Measurements from ENCODE around the gene TPST1. TPM values are rescaled to one million over a fixed set of nuclear protein-coding genes. Genes with fewer than 3 reads are reported as not detected.
"Not testable (repeated sequence)": the region's sequence is repeated elsewhere in the genome, so short reads cannot be mapped to it uniquely, and the experiment has no call there.

The TPST1 gene
- total and polyA plus RNA-seq, 3 experiments from 2014 or later, result 1.7 to 2.7 (median 1.9) TPM

- Histone ChIP-seq H3K27me3 (ENCODE audit: insufficient read depth, low read length, poor library complexity, severe bottlenecking) (no peaks in the 10 kb centered on the region), H3K36me3 (ENCODE audit: insufficient read depth, low read length) (no peaks in the 10 kb centered on the region), H3K4me1 (ENCODE audit: insufficient read depth, low read length) (peaks cover 20% of the 10 kb centered on the region), H3K27ac (ENCODE audit: low read depth, low read length) (no peak overlapping the region), H3K4me3 (ENCODE audit: low read length) (no peak overlapping the region), H3K9me3 (ENCODE audit: low read length) (no peaks in the 10 kb centered on the region)
- Mint-ChIP-seq H3K27ac (no peak overlapping the region), H3K36me3 (no peaks in the 10 kb centered on the region), H3K9me3 (no peaks in the 10 kb centered on the region), H3K4me3 (no peak overlapping the region), H3K4me1 (peaks cover 22 to 25% (median 24%) of the 10 kb centered on the region in 3 donors), H3K27me3 (peaks cover 12 to 29% of the 10 kb centered on the region in 2 donors)
- DNase-seq, result no peak
- CTCF ChIA-PET, result no interaction called here
- POLR2A ChIA-PET, result no interaction called here
Observed at GRCh38 chr7:66211429-66211828, 6.3 kb downstream of the TPST1 start.

GRCh38 chr7:66213637-66214036, 8.5 kb downstream of the TPST1 start:
- H3K4me1 Mint-ChIP-seq, result peaks cover 7 to 8% (median 8%) of the 10 kb centered on the region in 3 donors
- H3K9me3 ChIP-seq (ENCODE audit: low read length), result no peaks in the 10 kb centered on the region
- H3K36me3 ChIP-seq (ENCODE audit: insufficient read depth, low read length), result no peaks in the 10 kb centered on the region
- H3K4me3 ChIP-seq (ENCODE audit: low read length), result no peak overlapping the region
- H3K27me3 Mint-ChIP-seq, result peaks cover 7 to 26% of the 10 kb centered on the region in 2 donors
- H3K36me3 Mint-ChIP-seq, result peaks cover 0 to 3% (median 0%) of the 10 kb centered on the region in 3 donors
- POLR2A ChIA-PET, result no interaction called here
- no peak overlapping the region for H3K27ac ChIP-seq (ENCODE audit: low read depth, low read length)
- CTCF ChIA-PET, result no interaction called here
- H3K4me3 Mint-ChIP-seq, result no peak overlapping the region
- no peak for DNase-seq
- no peaks in the 10 kb centered on the region for H3K9me3 Mint-ChIP-seq
- peaks cover 4% of the 10 kb centered on the region for H3K4me1 ChIP-seq (ENCODE audit: insufficient read depth, low read length)
- H3K27ac Mint-ChIP-seq, result no peak overlapping the region
- no peaks in the 10 kb centered on the region for H3K27me3 ChIP-seq (ENCODE audit: insufficient read depth, low read length, poor library complexity, severe bottlenecking)

GRCh38 chr7:66216687-66217086, 11.6 kb downstream of the TPST1 start:
- no peak overlapping the region for H3K4me3 ChIP-seq (ENCODE audit: low read length)
- no peak for DNase-seq
- ChIA-PET POLR2A (no interaction called here), CTCF (no interaction called here)
- Mint-ChIP-seq H3K36me3 (peaks cover 0 to 4% (median 0%) of the 10 kb centered on the region in 3 donors), H3K9me3 (no peaks in the 10 kb centered on the region), H3K27ac (no peak overlapping the region), H3K4me1 (peaks cover 7 to 8% (median 8%) of the 10 kb centered on the region in 3 donors), H3K27me3 (peaks cover 1 to 22% of the 10 kb centered on the region in 2 donors), H3K4me3 (no peak overlapping the region)
- H3K4me1 ChIP-seq (ENCODE audit: insufficient read depth, low read length), result peaks cover 4% of the 10 kb centered on the region
- no peak overlapping the region for H3K27ac ChIP-seq (ENCODE audit: low read depth, low read length)
- no peaks in the 10 kb centered on the region for H3K36me3 ChIP-seq (ENCODE audit: insufficient read depth, low read length)
- no peaks in the 10 kb centered on the region for H3K9me3 ChIP-seq (ENCODE audit: low read length)
- H3K27me3 ChIP-seq (ENCODE audit: insufficient read depth, low read length, poor library complexity, severe bottlenecking), result no peaks in the 10 kb centered on the region

DNA sequence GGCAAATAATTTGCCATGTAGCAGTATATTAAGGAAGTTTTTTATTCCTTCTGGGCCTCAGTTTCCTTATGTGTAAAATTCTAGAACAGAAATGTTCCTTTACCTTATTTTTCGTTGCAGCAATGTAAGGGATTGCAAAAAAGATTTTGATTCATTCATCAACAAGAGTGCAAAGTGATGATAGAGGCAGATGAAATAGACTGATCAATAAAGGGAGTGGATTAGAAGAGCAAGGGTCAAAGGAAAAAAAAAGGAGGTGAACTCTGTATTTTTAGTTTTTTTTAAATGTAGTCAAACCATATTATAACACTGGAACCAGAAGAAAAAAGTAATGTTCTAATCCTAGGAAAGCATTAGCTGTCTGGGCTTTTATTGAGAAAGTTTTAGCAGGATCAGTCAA, 14.7 kb downstream of the TPST1 start:
- no peak overlapping the region for H3K27ac ChIP-seq (ENCODE audit: low read depth, low read length)
- POLR2A ChIA-PET, result no interaction called here
- Mint-ChIP-seq H3K4me1 (no peaks in the 10 kb centered on the region), H3K27me3 (peaks cover 2 to 22% of the 10 kb centered on the region in 2 donors), H3K9me3 (no peaks in the 10 kb centered on the region), H3K27ac (no peak overlapping the region), H3K36me3 (peaks cover 0 to 4% (median 0%) of the 10 kb centered on the region in 3 donors), H3K4me3 (no peak overlapping the region)
- CTCF ChIA-PET, result no interaction called here
- H3K9me3 ChIP-seq (ENCODE audit: low read length), result no peaks in the 10 kb centered on the region
- H3K4me1 ChIP-seq (ENCODE audit: insufficient read depth, low read length), result no peaks in the 10 kb centered on the region
- no peaks in the 10 kb centered on the region for H3K27me3 ChIP-seq (ENCODE audit: insufficient read depth, low read length, poor library complexity, severe bottlenecking)
- no peak for DNase-seq
- H3K4me3 ChIP-seq (ENCODE audit: low read length), result no peak overlapping the region
- H3K36me3 ChIP-seq (ENCODE audit: insufficient read depth, low read length), result no peaks in the 10 kb centered on the region

GRCh38 chr7:66221442-66221841, 16.3 kb downstream of the TPST1 start:
- H3K27me3 ChIP-seq (ENCODE audit: insufficient read depth, low read length, poor library complexity, severe bottlenecking), result no peaks in the 10 kb centered on the region
- no peak overlapping the region for H3K4me3 Mint-ChIP-seq
- no peaks in the 10 kb centered on the region for H3K4me1 ChIP-seq (ENCODE audit: insufficient read depth, low read length)
- H3K9me3 ChIP-seq (ENCODE audit: low read length), result no peaks in the 10 kb centered on the region
- H3K9me3 Mint-ChIP-seq, result no peaks in the 10 kb centered on the region
- no peaks in the 10 kb centered on the region for H3K4me1 Mint-ChIP-seq
- peaks cover 2 to 18% of the 10 kb centered on the region in 2 donors for H3K27me3 Mint-ChIP-seq
- H3K36me3 ChIP-seq (ENCODE audit: insufficient read depth, low read length), result no peaks in the 10 kb centered on the region
- CTCF ChIA-PET, result no interaction called here
- no peak for DNase-seq
- peaks cover 0 to 4% (median 0%) of the 10 kb centered on the region in 3 donors for H3K36me3 Mint-ChIP-seq
- POLR2A ChIA-PET, result no interaction called here
- H3K27ac Mint-ChIP-seq, result no peak overlapping the region
- H3K4me3 ChIP-seq (ENCODE audit: low read length), result no peak overlapping the region
- no peak overlapping the region for H3K27ac ChIP-seq (ENCODE audit: low read depth, low read length)

DNA sequence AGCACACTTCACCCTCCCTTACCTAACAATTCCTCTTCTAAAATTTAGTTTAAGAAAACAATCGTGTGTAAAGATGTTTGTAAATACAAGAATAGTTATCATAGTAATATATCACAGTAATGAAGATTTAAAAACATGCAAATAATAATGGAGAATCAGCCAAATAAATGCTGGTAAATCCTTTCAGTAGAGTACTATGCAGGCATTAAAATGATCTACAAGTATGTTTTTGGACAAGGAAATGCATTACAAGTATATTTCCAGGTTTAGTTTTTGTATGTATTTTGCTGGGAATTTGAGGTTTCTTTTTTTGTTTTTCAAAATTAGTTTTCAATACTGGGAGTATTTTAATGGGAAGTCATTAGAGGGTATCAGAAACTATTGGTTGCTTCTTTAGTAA, 22.7 kb downstream of the TPST1 start:
- peaks cover 0 to 3% (median 0%) of the 10 kb centered on the region in 5 donors for H3K9me3 Mint-ChIP-seq
- ChIA-PET CTCF (no interaction called here), POLR2A (no interaction called here)

DNA sequence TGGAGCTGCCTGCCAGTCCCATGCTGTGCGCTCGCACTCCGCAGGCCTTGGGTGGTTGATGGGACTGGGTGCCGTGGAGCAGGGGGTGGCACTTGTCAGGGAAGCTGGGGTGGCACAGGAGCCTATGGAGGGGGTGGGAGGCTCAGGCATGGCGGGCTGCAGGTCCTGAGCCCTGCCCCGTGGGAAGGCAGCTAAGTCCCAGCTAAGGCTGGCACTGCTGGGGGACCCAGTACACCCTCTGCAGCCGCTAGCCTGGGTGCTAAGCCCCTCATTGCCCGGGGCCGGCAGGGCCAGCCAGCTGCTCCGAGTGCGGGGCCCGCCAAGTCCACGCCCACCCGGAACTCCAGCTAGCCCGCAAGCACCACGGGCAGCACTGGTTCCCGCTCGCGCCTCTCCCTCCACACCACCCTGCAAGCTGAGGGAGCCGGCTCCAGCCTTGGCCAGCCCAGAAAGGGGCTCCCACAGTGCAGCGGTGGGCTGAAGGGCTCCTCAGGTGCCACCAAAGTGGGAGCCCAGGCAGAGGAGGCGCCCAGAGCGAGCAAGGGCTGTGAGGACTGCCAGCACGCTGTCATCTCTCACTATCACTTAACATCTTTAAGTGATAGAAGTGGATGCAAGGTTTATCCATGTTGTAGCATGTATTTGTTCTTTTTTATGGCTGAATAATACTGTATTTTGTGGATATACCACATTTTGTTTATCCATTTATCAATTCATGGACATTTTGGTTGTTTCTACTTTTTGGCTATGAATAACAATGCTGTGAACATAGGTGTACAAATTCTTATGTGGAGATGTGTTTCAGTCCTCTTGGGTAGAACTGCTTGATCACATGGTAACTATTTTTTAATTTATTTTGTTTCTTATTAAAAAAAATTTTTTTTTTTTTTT, 26.4 kb downstream of the TPST1 start:
- H3K4me1 ChIP-seq (ENCODE audit: insufficient read depth, low read length); H3K27me3 ChIP-seq (ENCODE audit: insufficient read depth, low read length, poor library complexity, severe bottlenecking); H3K4me1 Mint-ChIP-seq; H3K27me3 Mint-ChIP-seq; H3K27ac ChIP-seq (ENCODE audit: low read depth, low read length); DNase-seq; H3K9me3 Mint-ChIP-seq; CTCF ChIA-PET; H3K4me3 Mint-ChIP-seq; H3K36me3 ChIP-seq (ENCODE audit: insufficient read depth, low read length); H3K9me3 ChIP-seq (ENCODE audit: low read length); H3K27ac Mint-ChIP-seq; H3K4me3 ChIP-seq (ENCODE audit: low read length): not testable (repeated sequence)
- POLR2A ChIA-PET, result interaction anchor here (0.7 kb wide), 1 partner anchor 18 kb away, joined by 5 read pairs; no protein-coding TSS in a partner anchor
- H3K36me3 Mint-ChIP-seq, result peaks cover 0 to 14% (median 0%) of the 10 kb centered on the region in 3 donors

More for the DNA sequence above, 22.7 kb downstream of the TPST1 start:
- no peaks in the 10 kb centered on the region for H3K27me3 ChIP-seq (ENCODE audit: insufficient read depth, low read length, poor library complexity, severe bottlenecking)
- H3K9me3 ChIP-seq (ENCODE audit: low read length), result no peaks in the 10 kb centered on the region
- no peak overlapping the region for H3K27ac ChIP-seq (ENCODE audit: low read depth, low read length)
- no peak overlapping the region for H3K4me3 ChIP-seq (ENCODE audit: low read length)
- Mint-ChIP-seq H3K27ac (no peak overlapping the region), H3K36me3 (peaks cover 0 to 4% (median 0%) of the 10 kb centered on the region in 3 donors), H3K4me1 (no peaks in the 10 kb centered on the region), H3K4me3 (no peak overlapping the region), H3K27me3 (peaks cover 0 to 4% of the 10 kb centered on the region in 2 donors)
- H3K4me1 ChIP-seq (ENCODE audit: insufficient read depth, low read length), result no peaks in the 10 kb centered on the region
- no peak for DNase-seq
- H3K36me3 ChIP-seq (ENCODE audit: insufficient read depth, low read length), result no peaks in the 10 kb centered on the region

DNA sequence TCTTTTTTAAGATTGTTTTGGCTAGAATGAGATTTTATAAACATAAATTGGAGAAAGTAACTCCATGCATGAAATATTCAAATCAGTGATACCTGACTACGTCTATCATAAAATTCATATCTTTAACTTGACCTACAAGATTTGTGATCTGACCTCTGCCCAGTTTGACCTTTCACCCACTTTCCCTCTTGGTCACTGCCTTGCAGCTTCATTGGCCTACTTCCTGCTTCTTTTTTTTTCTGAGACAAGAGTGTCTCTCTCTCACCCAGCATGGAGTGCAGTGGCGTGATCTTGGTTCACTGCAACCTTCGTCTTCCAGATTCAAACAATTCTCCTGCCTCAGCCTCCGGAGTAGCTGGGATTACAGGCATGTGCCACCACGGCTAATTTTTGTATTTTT, 28.5 kb downstream of the TPST1 start:
- no peak for DNase-seq
- CTCF ChIA-PET, result no interaction called here
- peaks cover 0 to 14% (median 0%) of the 10 kb centered on the region in 3 donors for H3K36me3 Mint-ChIP-seq

More for the DNA sequence above, 28.5 kb downstream of the TPST1 start:
- H3K9me3 Mint-ChIP-seq, result peaks cover 0 to 7% (median 2%) of the 10 kb centered on the region in 5 donors
- no peaks in the 10 kb centered on the region for H3K4me1 ChIP-seq (ENCODE audit: insufficient read depth, low read length)
- H3K27me3 Mint-ChIP-seq, result peaks cover 3 to 6% of the 10 kb centered on the region in 2 donors
- H3K27me3 ChIP-seq (ENCODE audit: insufficient read depth, low read length, poor library complexity, severe bottlenecking), result no peaks in the 10 kb centered on the region
- H3K4me3 Mint-ChIP-seq, result no peak overlapping the region
- POLR2A ChIA-PET, result no interaction called here
- H3K36me3 ChIP-seq (ENCODE audit: insufficient read depth, low read length), result no peaks in the 10 kb centered on the region
- H3K4me3 ChIP-seq (ENCODE audit: low read length), result no peak overlapping the region
- H3K27ac ChIP-seq (ENCODE audit: low read depth, low read length), result no peak overlapping the region
- no peaks in the 10 kb centered on the region for H3K9me3 ChIP-seq (ENCODE audit: low read length)
- H3K27ac Mint-ChIP-seq, result no peak overlapping the region
- peaks cover 0 to 3% (median 0%) of the 10 kb centered on the region in 3 donors for H3K4me1 Mint-ChIP-seq

Measured in CD8-positive, alpha-beta memory T cell (primary cell).